PFSK-1 (cell line): Measurements from ENCODE around the gene RUNX1.

ENCODE experiments used
- POLR2AphosphoS5 ChIP-seq: IDR thresholded peaks from 2 replicates; pipeline ENCODE4 v1.6.1; 2012; ENCODE audit warnings: low read depth, mild to moderate bottlenecking, control low read depth, low read length, moderate library complexity
- SIN3A ChIP-seq: IDR thresholded peaks from 2 replicates; pipeline ENCODE4 v1.6.1; 2012; ENCODE audit warnings: mild to moderate bottlenecking, low read length, moderate library complexity, borderline replicate concordance; ENCODE audit not compliant: insufficient read depth
- TAF1 ChIP-seq: IDR thresholded peaks from 2 replicates; pipeline ENCODE4 v1.6.1; 2012; ENCODE audit warnings: low read length, control low read depth, borderline replicate concordance; ENCODE audit not compliant: insufficient read depth
- TF ChIP-seq, protein P1 (sequence below), 2 experiments: IDR thresholded peaks; 2 replicates each; pipeline versions ENCODE4 v1.6.1 to v1.8.0; 2011 to 2012; ENCODE audit warnings: low read depth in 2 of 2, low read length in 2 of 2, control low read depth in 1 of 2, inconsistent platforms in 1 of 2, mild to moderate bottlenecking in 1 of 2, moderate library complexity in 1 of 2; ENCODE audit not compliant: insufficient read depth in 1 of 2

DNA sequence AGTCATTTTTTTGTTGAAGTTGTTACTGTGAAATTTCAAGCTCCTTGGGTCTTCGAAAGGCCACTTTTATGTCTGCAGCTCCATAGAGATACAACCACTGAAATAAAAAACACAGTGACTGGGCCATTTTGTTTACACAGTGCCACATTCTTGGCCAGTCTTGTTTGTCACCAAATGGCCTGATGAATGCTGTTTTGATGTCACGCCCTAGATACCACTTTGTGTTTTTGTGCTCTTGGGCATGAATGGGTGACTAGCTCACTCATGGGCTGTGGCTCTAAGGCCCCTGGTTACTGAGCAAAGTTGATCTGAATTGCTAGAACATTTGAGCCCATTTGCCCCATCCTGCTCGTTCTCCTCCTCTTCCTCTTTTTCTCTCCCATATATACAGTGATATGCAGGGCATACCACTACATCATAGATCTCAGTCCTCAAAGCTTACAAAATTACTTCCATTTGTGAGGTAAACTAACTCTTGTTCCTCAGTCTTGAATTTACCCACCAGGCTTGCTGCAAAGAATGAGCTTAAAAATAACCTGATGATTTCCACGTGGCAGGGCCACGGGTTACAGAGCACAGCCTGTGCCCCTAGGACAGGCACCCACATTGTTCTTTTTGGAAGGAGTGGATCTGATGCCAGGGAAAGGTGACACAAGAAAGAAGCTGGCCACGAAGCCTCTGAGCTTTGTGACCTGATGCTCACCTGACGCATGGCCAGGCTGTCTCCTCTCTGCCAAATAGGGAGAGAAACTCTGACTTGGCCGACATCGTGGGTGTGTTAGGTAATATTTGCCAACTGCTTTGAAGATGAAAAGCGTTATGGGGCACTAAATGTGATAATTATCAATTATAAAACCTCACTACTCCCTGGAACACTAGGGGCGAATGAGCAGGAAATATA lies 92.4 kb downstream of the RUNX1 start:
- TF ChIP-seq POLR2AphosphoS5: no peak
- TF ChIP-seq SIN3A: no peak
- no peak for TF ChIP-seq TAF1
- TF ChIP-seq, protein P1, sequence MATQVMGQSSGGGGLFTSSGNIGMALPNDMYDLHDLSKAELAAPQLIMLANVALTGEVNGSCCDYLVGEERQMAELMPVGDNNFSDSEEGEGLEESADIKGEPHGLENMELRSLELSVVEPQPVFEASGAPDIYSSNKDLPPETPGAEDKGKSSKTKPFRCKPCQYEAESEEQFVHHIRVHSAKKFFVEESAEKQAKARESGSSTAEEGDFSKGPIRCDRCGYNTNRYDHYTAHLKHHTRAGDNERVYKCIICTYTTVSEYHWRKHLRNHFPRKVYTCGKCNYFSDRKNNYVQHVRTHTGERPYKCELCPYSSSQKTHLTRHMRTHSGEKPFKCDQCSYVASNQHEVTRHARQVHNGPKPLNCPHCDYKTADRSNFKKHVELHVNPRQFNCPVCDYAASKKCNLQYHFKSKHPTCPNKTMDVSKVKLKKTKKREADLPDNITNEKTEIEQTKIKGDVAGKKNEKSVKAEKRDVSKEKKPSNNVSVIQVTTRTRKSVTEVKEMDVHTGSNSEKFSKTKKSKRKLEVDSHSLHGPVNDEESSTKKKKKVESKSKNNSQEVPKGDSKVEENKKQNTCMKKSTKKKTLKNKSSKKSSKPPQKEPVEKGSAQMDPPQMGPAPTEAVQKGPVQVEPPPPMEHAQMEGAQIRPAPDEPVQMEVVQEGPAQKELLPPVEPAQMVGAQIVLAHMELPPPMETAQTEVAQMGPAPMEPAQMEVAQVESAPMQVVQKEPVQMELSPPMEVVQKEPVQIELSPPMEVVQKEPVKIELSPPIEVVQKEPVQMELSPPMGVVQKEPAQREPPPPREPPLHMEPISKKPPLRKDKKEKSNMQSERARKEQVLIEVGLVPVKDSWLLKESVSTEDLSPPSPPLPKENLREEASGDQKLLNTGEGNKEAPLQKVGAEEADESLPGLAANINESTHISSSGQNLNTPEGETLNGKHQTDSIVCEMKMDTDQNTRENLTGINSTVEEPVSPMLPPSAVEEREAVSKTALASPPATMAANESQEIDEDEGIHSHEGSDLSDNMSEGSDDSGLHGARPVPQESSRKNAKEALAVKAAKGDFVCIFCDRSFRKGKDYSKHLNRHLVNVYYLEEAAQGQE (IDR thresholded peaks at IDR 0.05; ENCODE audit: insufficient read depth in 1 of 2, low read depth in 2 of 2, low read length in 2 of 2): no peak
